GM23248 (cell line): Measurements from ENCODE around the gene PHKA2. TPM values are rescaled to one million over a fixed set of nuclear protein-coding genes. Genes with fewer than 3 reads are reported as not detected.

Experiments
- DNase-seq: peaks from one replicate; pipeline ENCODE4 v3.0.0-alpha.2; 2015
- H2AFZ ChIP-seq: fragments of 200-600 bp; sonication (generic); 2 replicates; pipeline ENCODE4 v1.6.1; 2016; ENCODE audit warnings: antibody characterized with exemption
- H3F3A ChIP-seq: fragments of 200-600 bp; sonication (generic); 2 replicates; pipeline ENCODE4 v1.6.1; 2016; ENCODE audit warnings: mild to moderate bottlenecking, antibody characterized with exemption, mixed run types; ENCODE audit not compliant: insufficient read depth
- H3K27ac ChIP-seq: fragments of 200-600 bp; sonication (generic); 2 replicates; pipeline ENCODE4 v1.5.1; 2016; ENCODE audit warnings: mild to moderate bottlenecking
- H3K27me3 ChIP-seq: fragments of 200-600 bp; sonication (generic); replicated peaks from 2 replicates; pipeline ENCODE4 v1.6.1; 2016; ENCODE audit warnings: mild to moderate bottlenecking; ENCODE audit not compliant: insufficient read depth
- H3K36me3 ChIP-seq: fragments of 200-600 bp; sonication (generic); 2 replicates; pipeline ENCODE4 v1.6.1; 2016; ENCODE audit warnings: low read depth, mild to moderate bottlenecking
- H3K4me1 ChIP-seq: fragments of 200-600 bp; sonication (generic); 2 replicates; pipeline ENCODE4 v1.6.1; 2016; ENCODE audit warnings: mild to moderate bottlenecking; ENCODE audit not compliant: insufficient read depth
- H3K4me2 ChIP-seq: fragments of 200-600 bp; sonication (generic); one replicate; pipeline ENCODE4 v1.6.1; 2016; ENCODE audit warnings: mild to moderate bottlenecking; ENCODE audit not compliant: unreplicated experiment
- H3K4me3 ChIP-seq: fragments of 200-600 bp; sonication (generic); 2 replicates; pipeline ENCODE4 v1.5.1; 2016; ENCODE audit warnings: mild to moderate bottlenecking
- H3K79me2 ChIP-seq: fragments of 200-600 bp; sonication (generic); 2 replicates; pipeline ENCODE4 v1.6.1; 2016; ENCODE audit warnings: mild to moderate bottlenecking; ENCODE audit not compliant: insufficient read depth
- H3K9ac ChIP-seq: fragments of 200-600 bp; sonication (generic); 2 replicates; pipeline ENCODE4 v1.6.1; 2016; ENCODE audit warnings: mild to moderate bottlenecking
- H3K9me2 ChIP-seq: fragments of 200-600 bp; sonication (generic); 2 replicates; pipeline ENCODE4 v1.6.1; 2016; ENCODE audit warnings: mixed run types, mild to moderate bottlenecking, moderate library complexity; ENCODE audit not compliant: insufficient read depth
- H3K9me3 ChIP-seq: fragments of 200-600 bp; sonication (generic); one replicate; pipeline ENCODE4 v1.6.1; 2017; ENCODE audit warnings: low read depth
- H4K20me1 ChIP-seq: fragments of 200-600 bp; sonication (generic); 2 replicates; pipeline ENCODE4 v1.6.0; 2016; ENCODE audit not compliant: insufficient read depth
- EZH2 ChIP-seq: fragments of 200-600 bp; sonication (generic); IDR thresholded peaks from 2 replicates; pipeline ENCODE4 v1.6.1; 2018; ENCODE audit warnings: antibody characterized with exemption, mild to moderate bottlenecking; ENCODE audit not compliant: insufficient read depth, poor library complexity, severe bottlenecking
- EZH2phosphoT487 ChIP-seq: fragments of 200-600 bp; sonication (generic); IDR thresholded peaks from 2 replicates; pipeline ENCODE4 v1.6.1; 2018; ENCODE audit warnings: antibody characterized with exemption, moderate library complexity, mild to moderate bottlenecking, low read depth; ENCODE audit not compliant: insufficient read depth
- WGBS, 2 experiments: methylation state at CpG; one replicate each; pipeline ENCODE4 v1.1.6; 2015 to 2017; ENCODE audit warnings: low lambda C conversion rate in 2 of 2, low coverage in 1 of 2; ENCODE audit errors: missing lambda C conversion rate in 2 of 2; 5-methylcytosine and 5-hydroxymethylcytosine counted together
- in situ Hi-C: fragments of 300-500 bp; cut with MboI; formaldehyde crosslinking; loops from 2 replicates; pipeline ENCODE4 v1.15.0; 2020
- polyA plus RNA-seq: library from polyadenylated mRNA; unstranded; fragments of >200 nt; fragmentation: Nextera tagmentation; extraction: Ambion mirVana; gene quantifications from 2 replicates; pipeline ENCODE4 v1.2.1, GENCODE V29; 2016
- total RNA-seq: library from RNA; depleted of rRNA; stranded (reverse); fragments of >200 nt; shearing (Covaris generic); gene quantifications from 2 replicates; pipeline ENCODE4 v1.2.3, GENCODE V29; 2014

PHKA2 gene
- total and polyA plus RNA-seq, 2 experiments from 2014 or later, result 6.8 to 9.9 TPM

DNA sequence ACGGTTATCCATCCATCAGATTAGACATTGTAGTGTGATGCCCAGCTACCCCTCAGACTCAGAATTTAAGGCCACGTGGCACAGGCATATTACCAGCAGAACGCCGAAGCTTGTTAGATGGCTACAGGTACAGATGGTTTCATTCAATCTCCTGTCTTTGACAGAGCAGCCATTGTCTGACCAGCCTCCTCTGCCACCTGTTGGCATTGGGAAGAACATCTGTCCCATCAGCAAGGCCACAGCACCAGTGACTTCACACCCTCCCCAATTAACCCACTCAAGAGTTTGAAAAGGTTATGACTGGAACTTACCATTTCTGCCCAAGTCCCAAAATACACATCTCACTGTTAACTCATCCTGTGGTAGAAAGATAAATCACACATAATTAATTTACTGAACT, 22.0 kb upstream of the PHKA2 start:
- Histone ChIP-seq H2AFZ (no peak overlapping the region), H4K20me1 (no peaks in the 10 kb centered on the region), H3K27me3 (no peaks in the 10 kb centered on the region), H3K36me3 (no peaks in the 10 kb centered on the region), H3K9ac (no peak overlapping the region), H3K4me3 (no peak overlapping the region), H3F3A (no peaks in the 10 kb centered on the region), H3K27ac (no peak overlapping the region), H3K4me2 (no peak overlapping the region), H3K4me1 (peaks cover 7% of the 10 kb centered on the region; the same call in 1 of the 2 replicates), H3K79me2 (no peaks in the 10 kb centered on the region), H3K9me3 (no peaks in the 10 kb centered on the region), H3K9me2 (no peaks in the 10 kb centered on the region)
- in situ Hi-C loops, result no loop called here
- 100% methylated on average over 4 of the region's 4 CpGs for WGBS, 2 experiments
- TF ChIP-seq EZH2, result no peak
- TF ChIP-seq EZH2phosphoT487, result no peak
- DNase-seq, result no peak

DNA sequence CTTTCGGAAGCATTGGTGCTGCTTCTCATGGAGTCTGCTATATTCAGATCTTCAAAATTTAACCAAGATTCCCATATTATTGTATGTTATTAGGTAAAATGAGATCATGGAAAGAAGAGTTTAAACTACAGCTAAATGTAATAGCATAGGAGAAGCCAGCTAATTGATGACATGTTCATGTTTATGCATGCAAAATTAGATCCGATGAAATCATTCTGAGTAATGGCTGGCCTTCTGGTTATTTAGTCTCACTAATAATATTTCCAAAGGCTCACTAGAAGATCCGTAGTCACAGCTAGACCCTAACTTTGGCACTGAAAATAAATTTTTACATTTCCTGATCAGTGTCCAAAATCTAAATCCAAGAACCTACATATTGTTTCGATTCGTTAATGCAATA, 19.8 kb upstream of the PHKA2 start:
- peak; percentile 52 for DNase-seq
- peaks cover 7% of the 10 kb centered on the region; the same call in 1 of the 2 replicates for H3K4me1 ChIP-seq
- 24 to 28% methylated on average over 5 of the region's 5 CpGs for WGBS, 2 experiments

DNA sequence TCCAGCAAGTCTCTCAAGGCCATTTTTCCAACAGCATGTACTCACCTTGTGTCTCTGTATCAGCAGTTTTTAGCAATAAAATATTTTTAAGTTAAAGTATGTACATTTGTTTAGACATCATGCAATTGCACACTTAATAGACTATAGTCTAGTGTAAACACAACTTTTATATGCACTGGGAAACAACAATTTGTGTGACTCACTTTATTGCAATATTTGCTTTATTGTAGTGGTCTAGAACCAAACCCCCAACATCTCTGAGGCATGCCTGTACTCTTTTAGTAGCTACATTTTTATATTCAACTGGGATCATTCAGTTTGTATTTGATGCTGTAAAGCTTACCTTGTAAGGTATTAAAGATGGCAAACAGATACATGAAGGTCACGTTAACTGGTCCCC, 14.7 kb upstream of the PHKA2 start:
- in situ Hi-C loops, result no loop called here
- Histone ChIP-seq H3K9ac (no peak overlapping the region), H3K4me3 (no peak overlapping the region), H3K79me2 (no peaks in the 10 kb centered on the region), H3K9me3 (no peaks in the 10 kb centered on the region), H3K27ac (no peak overlapping the region), H3K27me3 (no peaks in the 10 kb centered on the region), H2AFZ (no peak overlapping the region), H3F3A (peaks cover 18% of the 10 kb centered on the region), H4K20me1 (no peaks in the 10 kb centered on the region), H3K4me1 (peaks cover 40% of the 10 kb centered on the region), H3K4me2 (no peak overlapping the region), H3K9me2 (no peaks in the 10 kb centered on the region), H3K36me3 (no peaks in the 10 kb centered on the region)
- no peak for TF ChIP-seq EZH2phosphoT487
- no peak for TF ChIP-seq EZH2
- 91 to 100% methylated on average over 1 of the region's 1 CpG for WGBS, 2 experiments
- no peak for DNase-seq

More for the DNA sequence above, 19.8 kb upstream of the PHKA2 start:
- Histone ChIP-seq H3K4me3 (no peak overlapping the region), H3K27me3 (no peaks in the 10 kb centered on the region), H3K79me2 (no peaks in the 10 kb centered on the region), H3K9me3 (no peaks in the 10 kb centered on the region), H3F3A (no peaks in the 10 kb centered on the region), H3K9ac (no peak overlapping the region), H3K9me2 (no peaks in the 10 kb centered on the region), H3K27ac (peak overlapping the region; percentile 12; the same call in 1 of the 2 replicates), H4K20me1 (no peaks in the 10 kb centered on the region), H3K36me3 (no peaks in the 10 kb centered on the region), H2AFZ (no peak overlapping the region), H3K4me2 (no peak overlapping the region)
- TF ChIP-seq EZH2, result no peak
- TF ChIP-seq EZH2phosphoT487, result no peak
- in situ Hi-C loops, result no loop called here

DNA sequence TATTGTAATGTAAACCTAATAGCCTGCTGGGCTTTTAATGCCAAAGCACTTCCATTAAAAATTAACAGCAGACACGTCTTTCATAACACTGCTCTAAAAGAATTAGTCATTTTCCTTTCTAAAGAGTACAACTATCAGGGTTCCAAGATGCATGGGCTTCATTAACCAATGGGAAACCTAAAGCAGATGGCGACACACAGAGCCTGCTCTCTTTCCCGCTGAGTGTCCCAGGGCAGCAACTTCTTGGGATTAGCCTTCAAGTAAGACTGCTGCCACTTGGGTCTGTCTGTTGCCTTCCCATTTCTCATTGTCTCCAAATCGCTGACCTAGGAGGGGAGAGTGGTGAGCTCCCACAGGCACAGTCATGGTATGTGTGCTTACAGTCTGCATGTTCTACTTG, 14.0 kb upstream of the PHKA2 start:
- Histone ChIP-seq H3K79me2 (no peaks in the 10 kb centered on the region), H4K20me1 (no peaks in the 10 kb centered on the region), H2AFZ (peak overlapping the region; percentile 19; the same call in 1 of the 2 replicates), H3K27me3 (no peaks in the 10 kb centered on the region), H3F3A (peaks cover 21% of the 10 kb centered on the region), H3K9me2 (no peaks in the 10 kb centered on the region), H3K4me1 (peaks cover 35% of the 10 kb centered on the region), H3K4me2 (peak overlapping the region; percentile 28), H3K9ac (no peak overlapping the region), H3K4me3 (no peak overlapping the region), H3K27ac (no peak overlapping the region), H3K36me3 (no peaks in the 10 kb centered on the region), H3K9me3 (no peaks in the 10 kb centered on the region)
- peak; percentile 40 for DNase-seq
- in situ Hi-C loops, result no loop called here
- no peak for TF ChIP-seq EZH2
- no peak for TF ChIP-seq EZH2phosphoT487
- 3 to 5% methylated on average over 4 of the region's 4 CpGs for WGBS, 2 experiments

DNA sequence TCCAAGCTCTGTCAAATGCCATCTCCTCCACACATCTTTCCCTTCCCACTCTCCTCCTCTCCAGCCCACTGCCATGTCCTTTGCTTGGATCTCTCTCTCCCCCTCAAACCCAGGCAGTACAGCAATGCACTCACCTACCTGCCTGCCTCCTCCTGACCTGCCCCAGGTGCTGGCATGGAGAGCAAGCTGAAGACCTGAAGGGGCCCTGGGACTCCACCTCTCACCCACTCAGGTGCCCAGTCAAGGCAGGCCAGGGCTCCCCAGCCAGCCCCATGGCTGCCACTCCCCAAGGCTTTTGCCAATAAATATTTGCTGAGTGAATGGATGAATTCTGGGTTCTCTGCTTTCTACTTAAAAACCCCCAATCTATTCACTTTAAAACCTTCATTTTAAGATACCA, 12.6 kb upstream of the PHKA2 start:
- Histone ChIP-seq H3K36me3 (no peaks in the 10 kb centered on the region), H3K27ac (no peak overlapping the region), H2AFZ (no peak overlapping the region), H3K9me3 (no peaks in the 10 kb centered on the region), H3K79me2 (no peaks in the 10 kb centered on the region), H3K27me3 (no peaks in the 10 kb centered on the region), H3K9ac (no peak overlapping the region), H3K4me2 (no peak overlapping the region), H3F3A (peaks cover 21% of the 10 kb centered on the region), H3K4me1 (peaks cover 35% of the 10 kb centered on the region), H3K4me3 (no peak overlapping the region), H3K9me2 (no peaks in the 10 kb centered on the region), H4K20me1 (no peaks in the 10 kb centered on the region)
- no peak for TF ChIP-seq EZH2phosphoT487
- TF ChIP-seq EZH2, result no peak
- no peak for DNase-seq
- in situ Hi-C loops, result no loop called here
